ENCODE data around the gene ITGB6.

Gene ITGB6

DNA sequence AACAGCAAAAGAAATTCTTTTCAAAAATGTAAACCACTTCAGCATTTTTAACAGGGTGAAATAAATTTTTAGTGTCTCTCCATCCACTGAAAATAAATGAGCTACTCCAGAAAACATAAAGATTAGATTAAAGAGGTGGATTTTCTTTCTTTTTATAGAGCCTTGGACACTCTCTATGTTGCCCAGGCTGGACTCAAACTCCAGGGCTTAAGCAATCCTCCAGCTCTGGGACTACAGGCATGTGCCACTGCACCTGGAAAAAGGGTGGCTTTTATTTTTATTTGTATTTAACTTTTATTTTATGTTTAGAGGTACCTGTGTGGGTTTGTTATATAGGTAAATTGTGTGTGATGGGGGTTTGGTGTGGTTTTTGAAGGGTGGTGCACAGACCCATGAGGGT lies 19.9 kb downstream of the ITGB6 start:
- no peaks in the 10 kb centered on the region for H3K27me3 ChIP-seq (ENCODE audit: insufficient read depth, poor library complexity, severe bottlenecking)
- DNase-seq (ENCODE audit: low read depth in 1 of 2, low spot score in 1 of 2): no peak
- no peak overlapping the region for H3K4me3 ChIP-seq (replicated peaks; ENCODE audit: insufficient read depth, low read length)
- H3K27ac ChIP-seq (replicated peaks): no peak overlapping the region
- TF ChIP-seq GABPA (IDR thresholded peaks at IDR 0.05; ENCODE audit: low read depth) (no peak), POLR2AphosphoS5 (IDR thresholded peaks at IDR 0.05; ENCODE audit: low read depth) (no peak)

DNA sequence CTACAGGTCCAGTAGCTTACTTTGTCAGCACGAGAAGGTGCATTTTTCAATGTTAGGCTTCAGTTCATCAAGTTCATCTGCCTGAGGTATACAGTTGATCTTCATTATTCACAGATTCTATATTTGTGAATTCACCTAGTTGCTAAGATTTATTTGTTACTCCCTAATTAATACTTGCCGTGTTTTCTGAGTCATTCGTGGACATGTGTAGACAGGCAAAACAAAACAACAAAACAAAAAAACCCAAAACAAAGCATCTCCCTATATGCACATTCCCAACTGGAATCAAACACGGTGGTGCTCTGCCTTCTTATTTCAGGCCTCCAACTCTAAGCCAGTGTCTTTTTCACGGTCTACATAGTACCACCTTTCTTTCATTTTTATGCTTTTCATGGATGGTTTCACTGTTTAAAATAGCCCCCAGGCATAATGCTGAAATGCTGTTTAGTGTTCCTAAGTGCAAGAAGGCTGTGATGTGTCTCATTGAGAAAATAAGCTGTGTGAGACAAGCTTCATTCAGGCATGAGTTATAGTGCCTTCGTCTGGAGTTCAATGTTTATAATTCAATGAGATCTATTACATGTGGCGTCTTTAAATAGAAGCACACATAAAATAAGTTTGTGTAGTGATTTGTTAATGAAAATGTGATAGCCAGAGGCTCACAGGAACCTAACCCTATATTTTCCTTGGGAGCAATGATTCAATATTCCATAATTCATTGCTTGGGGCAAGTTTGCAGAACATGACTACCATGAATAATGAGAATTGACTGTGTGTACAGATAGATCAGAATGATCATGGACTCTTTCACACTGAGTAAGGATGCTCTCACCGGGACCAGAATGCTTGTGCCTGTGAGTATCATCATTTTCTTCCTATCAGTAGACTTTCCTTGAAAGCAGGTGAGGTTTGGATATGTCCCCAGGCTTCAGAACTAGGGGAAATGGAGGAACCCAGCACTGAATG lies 24.6 kb downstream of the ITGB6 start:
- Histone ChIP-seq H3K4me3 (replicated peaks; ENCODE audit: insufficient read depth, low read length) (no peak overlapping the region), H3K27me3 (ENCODE audit: insufficient read depth, poor library complexity, severe bottlenecking) (no peaks in the 10 kb centered on the region), H3K27ac (replicated peaks) (no peak overlapping the region)
- DNase-seq (ENCODE audit: low read depth in 1 of 2, low spot score in 1 of 2): no peak
- TF ChIP-seq, protein P1, sequence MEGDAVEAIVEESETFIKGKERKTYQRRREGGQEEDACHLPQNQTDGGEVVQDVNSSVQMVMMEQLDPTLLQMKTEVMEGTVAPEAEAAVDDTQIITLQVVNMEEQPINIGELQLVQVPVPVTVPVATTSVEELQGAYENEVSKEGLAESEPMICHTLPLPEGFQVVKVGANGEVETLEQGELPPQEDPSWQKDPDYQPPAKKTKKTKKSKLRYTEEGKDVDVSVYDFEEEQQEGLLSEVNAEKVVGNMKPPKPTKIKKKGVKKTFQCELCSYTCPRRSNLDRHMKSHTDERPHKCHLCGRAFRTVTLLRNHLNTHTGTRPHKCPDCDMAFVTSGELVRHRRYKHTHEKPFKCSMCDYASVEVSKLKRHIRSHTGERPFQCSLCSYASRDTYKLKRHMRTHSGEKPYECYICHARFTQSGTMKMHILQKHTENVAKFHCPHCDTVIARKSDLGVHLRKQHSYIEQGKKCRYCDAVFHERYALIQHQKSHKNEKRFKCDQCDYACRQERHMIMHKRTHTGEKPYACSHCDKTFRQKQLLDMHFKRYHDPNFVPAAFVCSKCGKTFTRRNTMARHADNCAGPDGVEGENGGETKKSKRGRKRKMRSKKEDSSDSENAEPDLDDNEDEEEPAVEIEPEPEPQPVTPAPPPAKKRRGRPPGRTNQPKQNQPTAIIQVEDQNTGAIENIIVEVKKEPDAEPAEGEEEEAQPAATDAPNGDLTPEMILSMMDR (IDR thresholded peaks at IDR 0.05; ENCODE audit: insufficient read depth, low read length): no peak
- no peak for TF ChIP-seq POLR2AphosphoS5 (IDR thresholded peaks at IDR 0.05; ENCODE audit: low read depth)
- TF ChIP-seq GABPA (IDR thresholded peaks at IDR 0.05; ENCODE audit: low read depth): no peak
- TF ChIP-seq, protein P2, sequence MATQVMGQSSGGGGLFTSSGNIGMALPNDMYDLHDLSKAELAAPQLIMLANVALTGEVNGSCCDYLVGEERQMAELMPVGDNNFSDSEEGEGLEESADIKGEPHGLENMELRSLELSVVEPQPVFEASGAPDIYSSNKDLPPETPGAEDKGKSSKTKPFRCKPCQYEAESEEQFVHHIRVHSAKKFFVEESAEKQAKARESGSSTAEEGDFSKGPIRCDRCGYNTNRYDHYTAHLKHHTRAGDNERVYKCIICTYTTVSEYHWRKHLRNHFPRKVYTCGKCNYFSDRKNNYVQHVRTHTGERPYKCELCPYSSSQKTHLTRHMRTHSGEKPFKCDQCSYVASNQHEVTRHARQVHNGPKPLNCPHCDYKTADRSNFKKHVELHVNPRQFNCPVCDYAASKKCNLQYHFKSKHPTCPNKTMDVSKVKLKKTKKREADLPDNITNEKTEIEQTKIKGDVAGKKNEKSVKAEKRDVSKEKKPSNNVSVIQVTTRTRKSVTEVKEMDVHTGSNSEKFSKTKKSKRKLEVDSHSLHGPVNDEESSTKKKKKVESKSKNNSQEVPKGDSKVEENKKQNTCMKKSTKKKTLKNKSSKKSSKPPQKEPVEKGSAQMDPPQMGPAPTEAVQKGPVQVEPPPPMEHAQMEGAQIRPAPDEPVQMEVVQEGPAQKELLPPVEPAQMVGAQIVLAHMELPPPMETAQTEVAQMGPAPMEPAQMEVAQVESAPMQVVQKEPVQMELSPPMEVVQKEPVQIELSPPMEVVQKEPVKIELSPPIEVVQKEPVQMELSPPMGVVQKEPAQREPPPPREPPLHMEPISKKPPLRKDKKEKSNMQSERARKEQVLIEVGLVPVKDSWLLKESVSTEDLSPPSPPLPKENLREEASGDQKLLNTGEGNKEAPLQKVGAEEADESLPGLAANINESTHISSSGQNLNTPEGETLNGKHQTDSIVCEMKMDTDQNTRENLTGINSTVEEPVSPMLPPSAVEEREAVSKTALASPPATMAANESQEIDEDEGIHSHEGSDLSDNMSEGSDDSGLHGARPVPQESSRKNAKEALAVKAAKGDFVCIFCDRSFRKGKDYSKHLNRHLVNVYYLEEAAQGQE (IDR thresholded peaks at IDR 0.05; ENCODE audit: insufficient replicate concordance, low read depth): no peak
- TF ChIP-seq SPI1 (IDR thresholded peaks at IDR 0.05; ENCODE audit: borderline replicate concordance, low read depth): no peak

DNA sequence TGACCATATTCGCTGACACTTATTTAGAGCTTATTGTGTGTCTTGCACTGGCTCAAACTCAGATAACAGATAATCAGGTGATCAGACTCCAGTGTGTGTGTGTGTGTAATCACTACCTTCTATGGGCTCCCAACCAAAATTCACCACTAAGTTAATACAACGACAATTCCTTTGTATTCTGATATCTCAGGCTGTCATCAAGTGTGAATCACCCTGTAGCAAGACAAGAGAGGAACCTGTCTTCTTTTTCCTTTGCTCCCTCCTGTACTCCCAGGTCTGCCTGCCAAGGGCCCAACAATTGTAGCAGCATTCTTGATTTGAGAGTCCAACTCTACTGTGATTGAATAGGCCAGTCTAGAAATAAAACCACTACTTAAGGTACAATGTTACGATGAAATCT lies 25.8 kb downstream of the ITGB6 start:
- DNase-seq (ENCODE audit: low read depth in 1 of 2, low spot score in 1 of 2): no peak
- no peak overlapping the region for H3K4me3 ChIP-seq (replicated peaks; ENCODE audit: insufficient read depth, low read length)
- H3K27me3 ChIP-seq (ENCODE audit: insufficient read depth, poor library complexity, severe bottlenecking): no peaks in the 10 kb centered on the region
- TF ChIP-seq, protein P2 (IDR thresholded peaks at IDR 0.05; ENCODE audit: insufficient replicate concordance, low read depth): no peak
- TF ChIP-seq GABPA (IDR thresholded peaks at IDR 0.05; ENCODE audit: low read depth) (no peak), SPI1 (IDR thresholded peaks at IDR 0.05; ENCODE audit: borderline replicate concordance, low read depth) (no peak), POLR2AphosphoS5 (IDR thresholded peaks at IDR 0.05; ENCODE audit: low read depth) (no peak)
- TF ChIP-seq, protein P1 (IDR thresholded peaks at IDR 0.05; ENCODE audit: insufficient read depth, low read length): no peak
- H3K27ac ChIP-seq (replicated peaks): no peak overlapping the region

DNA sequence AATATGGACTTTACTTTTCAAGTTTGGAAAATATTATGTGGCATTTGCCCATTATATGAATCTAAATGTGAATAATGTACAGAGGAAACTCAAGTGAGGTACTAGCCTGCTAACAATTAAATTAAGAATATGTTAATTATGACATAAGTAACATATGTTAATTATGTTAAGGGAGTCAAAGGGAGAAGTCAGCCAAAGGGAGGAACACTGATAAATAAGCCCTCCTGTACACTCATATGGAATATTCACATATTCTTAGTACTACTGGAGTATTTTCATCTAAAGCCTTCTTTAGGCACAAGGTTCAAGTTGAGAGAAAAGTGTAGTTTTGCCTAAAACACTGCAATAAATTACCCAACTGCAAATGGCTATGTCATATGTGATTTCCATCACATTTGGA lies 30.1 kb downstream of the ITGB6 start:
- H3K27me3 ChIP-seq (ENCODE audit: insufficient read depth, poor library complexity, severe bottlenecking): peaks cover 7% of the 10 kb centered on the region
- H3K27ac ChIP-seq (replicated peaks): no peak overlapping the region
- DNase-seq (ENCODE audit: low read depth in 1 of 2, low spot score in 1 of 2): no peak
- H3K4me3 ChIP-seq (replicated peaks; ENCODE audit: insufficient read depth, low read length): no peak overlapping the region
- TF ChIP-seq GABPA (IDR thresholded peaks at IDR 0.05; ENCODE audit: low read depth) (no peak), SPI1 (IDR thresholded peaks at IDR 0.05; ENCODE audit: borderline replicate concordance, low read depth) (no peak), POLR2AphosphoS5 (IDR thresholded peaks at IDR 0.05; ENCODE audit: low read depth) (no peak)
- TF ChIP-seq, protein P1 (IDR thresholded peaks at IDR 0.05; ENCODE audit: insufficient read depth, low read length): no peak
- TF ChIP-seq, protein P2 (IDR thresholded peaks at IDR 0.05; ENCODE audit: insufficient replicate concordance, low read depth): no peak
